SK-N-SH treated with all-trans-retinoic acid at 6 μM for 48 hours (cell line): ENCODE results near the gene DPT.

ENCODE experiments used
- BACH2 ChIP-seq: fragments of 250-450 bp; sonication (Bioruptor Pico); IDR thresholded peaks from 2 replicates; pipeline ENCODE4 v1.9.0; 2021; ENCODE audit warnings: mild to moderate bottlenecking, borderline replicate concordance
- CREB5 ChIP-seq: fragments of 250-450 bp; sonication (Bioruptor Pico); IDR thresholded peaks from 2 replicates; pipeline ENCODE4 v1.5.1; 2020; ENCODE audit warnings: low read depth, mild to moderate bottlenecking, moderate library complexity
- GLIS3 ChIP-seq: fragments of 250-450 bp; sonication (Bioruptor Pico); IDR thresholded peaks from 2 replicates; pipeline ENCODE4 v1.5.0; 2020; ENCODE audit warnings: mild to moderate bottlenecking, moderate library complexity
- RARB ChIP-seq: fragments of 250-450 bp; sonication (Bioruptor Pico); IDR thresholded peaks from 2 replicates; pipeline ENCODE4 v1.8.0; 2021; ENCODE audit warnings: mild to moderate bottlenecking, moderate library complexity
- TOX ChIP-seq: fragments of 250-450 bp; sonication (Bioruptor Pico); IDR thresholded peaks from 2 replicates; pipeline ENCODE4 v1.8.0; 2021; ENCODE audit warnings: mild to moderate bottlenecking, moderate library complexity, borderline replicate concordance
- ZFP3 ChIP-seq: fragments of 250-450 bp; sonication (Bioruptor Pico); IDR thresholded peaks from 2 replicates; pipeline ENCODE4 v1.5.0; 2020; ENCODE audit warnings: mild to moderate bottlenecking, moderate library complexity
- ZFP30 ChIP-seq: fragments of 450-650 bp; formaldehyde crosslinking; IDR thresholded peaks from 2 replicates; pipeline ENCODE4 v1.5.0; 2022; ENCODE audit warnings: mild to moderate bottlenecking, moderate library complexity
- ZNF565 ChIP-seq: fragments of 450-650 bp; formaldehyde crosslinking; conservative IDR thresholded peaks from 2 replicates; pipeline ENCODE4 v1.5.0; 2020; ENCODE audit warnings: low read depth, mild to moderate bottlenecking, moderate library complexity

- TF ChIP-seq ZFP3: no peak
- no peak for TF ChIP-seq TOX (CRISPR knock-in tag)
- no peak for TF ChIP-seq ZFP30 (CRISPR knock-in tag)
- no peak for TF ChIP-seq BACH2 (CRISPR knock-in tag)
- TF ChIP-seq RARB (CRISPR knock-in tag): no peak
- no peak for TF ChIP-seq ZNF565 (CRISPR knock-in tag)
- no peak for TF ChIP-seq GLIS3
- no peak for TF ChIP-seq CREB5 (CRISPR knock-in tag)
Observed at GRCh38 chr1:168714012-168714411, 15.0 kb downstream of the DPT start.
